Spleen (tissue), 7 donors: ENCODE data around the gene B3GALNT2.

Experiments
- CTCF ChIP-seq, 11 experiments: fragments of 200-600 bp in 7 of 11; fragments of 450-650 bp in 4 of 11; sonication (generic) in 4 of 11; IDR thresholded peaks in 8 of 11; conservative IDR thresholded peaks in 3 of 11; 1 replicate in 7 of 11; 2 replicates in 4 of 11; pipeline versions ENCODE4 v1.4.0 to v1.8.0; 2016 to 2021; ENCODE audit warnings: antibody characterized with exemption in 11 of 11, inconsistent platforms in 4 of 11, mild to moderate bottlenecking in 1 of 11
- POLR2A ChIP-seq, 3 donors: fragments of 450-650 bp; IDR thresholded peaks; one replicate each; pipeline ENCODE4 v1.5.1; 2017; ENCODE audit warnings: antibody characterized with exemption in 3 of 3, mild to moderate bottlenecking in 1 of 3
- POLR2AphosphoS5 ChIP-seq, 3 donors: sonication (generic); formaldehyde crosslinking; IDR thresholded peaks; one replicate each; pipeline ENCODE4 v1.5.1; 2017; ENCODE audit warnings: antibody characterized with exemption in 3 of 3
- donor health status: DM: no; HTN: no; CAD: no; lungs with moderate emphysema.
- donor health status: DM: no; HTN: no; CAD: no.
- donor health status: DM: no; HTN: no; CAD: no.

- TF ChIP-seq POLR2AphosphoS5 (IDR thresholded peaks at IDR 0.05) (no peak), CTCF (IDR thresholded peaks at IDR 0.05 in 8 of 11, conservative IDR thresholded peaks at IDR 0.05 in 3 of 11) (no peak), POLR2A (IDR thresholded peaks at IDR 0.05) (no peak)
Observed at GRCh38 chr1:235455823-235456222, 48.4 kb downstream of the B3GALNT2 start.
